GM19452 (cell line): Measurements from ENCODE around the gene SPATA31C2.
"Not testable (repeated sequence)": the region's sequence is repeated elsewhere in the genome, so short reads cannot be mapped to it uniquely, and the experiment has no call there.

ENCODE experiments used
- ATAC-seq: cut with Tn5 transposase; IDR thresholded peaks from one replicate; pipeline ENCODE4 v1.9.1; 2021; ENCODE audit not compliant: unreplicated experiment

The SPATA31C2 gene

GRCh38 chr9:88138375-88138774 is at the start of gene SPATA31C2:
SPATA31C2 (minus strand) TSS chr9:88138475; CDS start chr9:88138446, 29 bp downstream.
- not testable (repeated sequence) for ATAC-seq

- no peak for ATAC-seq
Observed at GRCh38 chr9:88187631-88188030, 49.4 kb upstream of the SPATA31C2 start.

GRCh38 chr9:88186495-88187110 is 48.3 kb upstream of the SPATA31C2 start:
- no peak for ATAC-seq

GRCh38 chr9:88184976-88185375 is 46.7 kb upstream of the SPATA31C2 start:
- no peak for ATAC-seq

GRCh38 chr9:88183798-88184495 is 45.7 kb upstream of the SPATA31C2 start:
- no peak for ATAC-seq

GRCh38 chr9:88182501-88182900 is 44.2 kb upstream of the SPATA31C2 start:
- no peak for ATAC-seq

GRCh38 chr9:88180081-88180765 is 41.9 kb upstream of the SPATA31C2 start:
- no peak for ATAC-seq

GRCh38 chr9:88179062-88179521 is 40.8 kb upstream of the SPATA31C2 start:
- ATAC-seq = no peak

- no peak for ATAC-seq
Observed at GRCh38 chr9:88178641-88179040, 40.4 kb upstream of the SPATA31C2 start.

GRCh38 chr9:88177371-88177770 is 39.1 kb upstream of the SPATA31C2 start:
- no peak for ATAC-seq

GRCh38 chr9:88174324-88174723 is 36.0 kb upstream of the SPATA31C2 start:
- no peak for ATAC-seq

- ATAC-seq = no peak
Observed at GRCh38 chr9:88173378-88173999, 35.2 kb upstream of the SPATA31C2 start.

- ATAC-seq = no peak
Observed at GRCh38 chr9:88169700-88170099, 31.4 kb upstream of the SPATA31C2 start.

- ATAC-seq = no peak
Observed at GRCh38 chr9:88168564-88168963, 30.3 kb upstream of the SPATA31C2 start.

- ATAC-seq = no peak
Observed at GRCh38 chr9:88166660-88167059, 28.4 kb upstream of the SPATA31C2 start.

- no peak for ATAC-seq
Observed at GRCh38 chr9:88164850-88165249, 26.6 kb upstream of the SPATA31C2 start.

- no peak for ATAC-seq
Observed at GRCh38 chr9:88161144-88161543, 22.9 kb upstream of the SPATA31C2 start.

GRCh38 chr9:88143957-88144625 is 5.8 kb upstream of the SPATA31C2 start:
- no peak for ATAC-seq

GRCh38 chr9:88143179-88143578 is 4.9 kb upstream of the SPATA31C2 start:
- no peak for ATAC-seq

- not testable (repeated sequence) for ATAC-seq
Observed at GRCh38 chr9:88133552-88133951, 4.7 kb downstream of the SPATA31C2 start.

- not testable (repeated sequence) for ATAC-seq
Observed at GRCh38 chr9:88129556-88129955, 8.7 kb downstream of the SPATA31C2 start.
